HG03103 (cell line): ENCODE results near the gene OAS2.

Experiments
- ATAC-seq: cut with Tn5 transposase; IDR thresholded peaks from one replicate; pipeline ENCODE4 v1.9.1; 2021; ENCODE audit warnings: low read depth; ENCODE audit not compliant: unreplicated experiment

Gene OAS2

DNA sequence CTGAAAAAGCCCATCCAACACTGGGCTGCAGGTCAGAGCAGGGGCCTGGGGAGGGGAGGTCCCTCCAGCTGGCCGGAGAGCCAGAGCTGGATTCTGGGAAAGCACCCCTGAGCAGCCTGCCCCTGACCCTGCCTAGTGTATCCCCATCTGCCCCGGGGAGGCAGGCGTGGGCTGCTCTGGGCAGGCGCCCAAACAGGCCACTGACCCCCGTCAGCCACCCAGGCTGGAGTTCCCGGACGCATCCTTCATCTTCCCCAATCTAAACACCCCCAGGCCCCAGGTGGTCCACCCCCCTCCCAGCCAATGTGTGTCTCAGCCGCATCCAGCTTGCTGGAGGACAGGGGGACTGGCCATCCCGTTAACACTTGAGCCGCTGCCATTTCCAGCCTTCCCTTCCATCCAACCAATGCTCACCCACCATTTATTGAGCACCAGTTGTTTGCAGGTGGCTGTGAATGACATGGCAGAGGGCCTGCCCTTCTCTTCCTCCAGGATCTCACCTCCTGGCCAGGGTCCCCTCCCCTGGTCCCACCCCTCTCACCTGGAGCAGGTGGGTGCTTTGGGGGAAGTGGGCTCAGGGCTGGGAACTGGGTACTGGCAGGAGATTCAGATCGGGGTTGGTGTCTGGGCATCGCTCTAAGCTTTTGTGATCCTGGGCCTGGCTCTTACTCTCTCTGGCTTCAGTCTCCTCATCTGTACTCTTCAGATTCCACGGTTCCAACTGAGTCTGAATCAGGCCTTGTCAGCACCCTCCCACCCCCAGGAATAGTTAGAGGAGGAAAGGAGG lies 77.5 kb downstream of the OAS2 start:
- no peak for ATAC-seq

- ATAC-seq: no peak
These were observed 78.0 kb downstream of the OAS2 start for GRCh38 chr12:113056381-113056630.

GRCh38 chr12:113056631-113057488 lies 78.5 kb downstream of the OAS2 start, which contains the start of gene DTX1:
TSS of gene DTX1 (plus strand) at chr12:113056730. CDS start at chr12:113058193, 1,463 bp downstream.
- ATAC-seq: no peak

DNA sequence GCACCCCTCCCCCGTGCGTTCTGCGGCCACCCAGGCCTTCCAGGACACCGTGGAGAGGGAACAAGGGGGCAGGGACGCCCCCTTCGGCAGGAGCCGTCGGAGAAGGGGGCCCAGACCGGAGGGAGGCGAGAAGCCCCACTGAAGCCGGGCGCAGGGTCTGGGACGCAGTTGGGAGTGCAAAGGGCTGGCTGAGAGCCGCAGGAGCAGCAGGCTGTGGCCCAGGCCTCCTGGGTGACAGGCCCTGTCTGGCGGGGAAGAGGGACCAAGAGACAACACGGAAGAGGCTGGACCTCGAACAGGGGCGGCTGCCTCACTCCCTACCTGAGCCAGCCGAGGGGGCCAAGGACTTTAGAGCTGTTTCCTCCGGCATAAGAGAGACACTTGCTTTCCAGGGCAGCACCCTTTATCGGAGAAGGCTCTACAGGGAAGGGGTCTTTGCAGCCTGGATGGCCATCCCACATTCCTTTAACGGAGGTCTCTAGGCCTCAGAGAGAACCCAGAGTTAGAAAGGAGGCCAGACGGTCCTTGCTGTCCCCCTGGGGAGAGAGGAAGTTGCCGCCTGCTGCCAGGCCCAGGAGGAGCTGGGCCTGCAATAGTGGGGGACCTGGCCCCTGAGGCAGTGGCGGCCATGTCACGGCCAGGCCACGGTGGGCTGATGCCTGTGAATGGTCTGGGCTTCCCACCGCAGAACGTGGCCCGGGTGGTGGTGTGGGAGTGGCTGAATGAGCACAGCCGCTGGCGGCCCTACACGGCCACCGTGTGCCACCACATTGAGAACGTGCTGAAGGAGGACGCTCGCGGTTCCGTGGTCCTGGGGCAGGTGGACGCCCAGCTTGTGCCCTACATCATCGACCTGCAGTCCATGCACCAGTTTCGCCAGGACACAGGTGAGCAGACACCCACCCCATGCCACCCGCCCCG lies 79.5 kb downstream of the OAS2 start:
- no peak for ATAC-seq

- ATAC-seq: no peak
These were observed 80.2 kb downstream of the OAS2 start for GRCh38 chr12:113058553-113058952.

- no peak for ATAC-seq
These were observed 80.8 kb downstream of the OAS2 start for GRCh38 chr12:113059071-113059595.

DNA sequence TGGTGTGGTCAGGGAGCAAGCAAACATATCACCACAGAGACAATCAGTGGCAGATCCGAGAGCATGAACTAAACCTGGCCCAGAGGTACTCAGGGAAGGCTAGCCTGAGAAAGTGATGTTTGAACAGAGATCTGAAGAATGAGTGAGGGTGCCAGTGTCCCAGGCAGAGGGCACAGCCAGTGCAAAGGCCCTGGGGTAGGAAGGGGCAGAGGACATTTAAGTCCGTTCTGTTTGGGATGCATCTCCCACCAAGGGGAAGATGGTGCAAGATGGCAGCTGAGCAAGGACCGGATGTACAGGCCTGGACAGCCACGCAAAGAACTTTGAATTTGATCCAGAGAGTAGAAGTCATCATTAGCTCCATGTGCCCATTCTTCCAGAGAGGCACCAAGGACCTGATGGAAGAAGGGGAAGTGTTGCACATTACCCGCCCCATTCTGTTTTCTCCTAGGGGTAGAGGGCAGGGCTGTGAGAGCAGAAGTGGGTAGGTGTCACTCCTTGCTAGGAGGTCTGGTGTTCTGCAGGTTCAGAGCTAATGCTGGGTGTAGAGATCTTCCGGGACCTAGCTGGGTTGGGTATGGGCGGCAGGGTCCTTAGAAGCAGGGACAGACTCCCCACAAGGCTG lies 82.1 kb downstream of the OAS2 start:
- ATAC-seq: no peak

GRCh38 chr12:113061061-113061694 lies 82.9 kb downstream of the OAS2 start:
- no peak for ATAC-seq
